Measurements from ENCODE around the gene TXNDC16.

TXNDC16 gene

GRCh38 chr14:52455291-52456088 is 96.8 kb downstream of the TXNDC16 start:
- DNase-seq (ENCODE audit: low spot score): no peak

DNA sequence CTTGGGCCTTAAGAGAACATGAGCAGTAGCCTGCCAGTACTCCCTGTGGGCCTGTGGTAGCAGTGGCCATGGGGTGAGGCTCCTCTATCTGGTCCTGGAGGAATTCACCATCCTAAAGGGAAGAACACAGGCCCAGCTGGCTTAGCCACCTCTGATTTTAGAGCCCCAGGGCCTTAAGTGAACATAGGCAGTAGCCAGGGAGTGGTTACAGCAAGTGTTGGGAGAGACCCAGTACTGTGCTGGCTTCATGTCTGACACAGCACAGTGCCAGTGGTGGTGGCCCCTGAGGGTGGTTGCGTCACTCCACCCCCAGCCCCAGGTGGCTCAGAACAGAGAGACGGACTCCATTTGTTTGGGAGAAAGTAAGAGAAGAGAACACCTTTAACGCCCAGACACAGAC is 105.1 kb downstream of the TXNDC16 start:
- DNase-seq (ENCODE audit: low spot score): no peak

GRCh38 chr14:52446355-52446754 is 106.0 kb downstream of the TXNDC16 start:
- DNase-seq (ENCODE audit: low spot score): no peak

DNA sequence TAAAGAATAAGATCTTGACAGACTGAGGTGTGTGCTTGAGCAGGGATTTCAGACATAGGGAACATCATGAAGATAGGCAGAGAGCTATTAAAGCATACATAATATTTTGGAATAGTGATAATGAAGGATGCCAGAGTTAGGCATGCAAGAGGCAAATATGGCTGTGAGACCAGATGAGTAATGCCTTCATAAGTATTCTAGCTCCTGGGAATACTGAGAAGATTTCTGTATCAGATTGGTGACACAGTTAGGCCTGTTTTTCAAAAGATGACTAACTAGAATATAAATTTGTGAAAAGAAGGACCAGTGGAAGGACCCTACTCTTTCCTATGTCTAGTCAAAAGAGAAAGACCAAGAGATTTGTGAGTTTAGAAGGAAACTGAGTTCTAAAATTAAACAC is 108.8 kb downstream of the TXNDC16 start:
- no peak for DNase-seq (ENCODE audit: low spot score)

DNA sequence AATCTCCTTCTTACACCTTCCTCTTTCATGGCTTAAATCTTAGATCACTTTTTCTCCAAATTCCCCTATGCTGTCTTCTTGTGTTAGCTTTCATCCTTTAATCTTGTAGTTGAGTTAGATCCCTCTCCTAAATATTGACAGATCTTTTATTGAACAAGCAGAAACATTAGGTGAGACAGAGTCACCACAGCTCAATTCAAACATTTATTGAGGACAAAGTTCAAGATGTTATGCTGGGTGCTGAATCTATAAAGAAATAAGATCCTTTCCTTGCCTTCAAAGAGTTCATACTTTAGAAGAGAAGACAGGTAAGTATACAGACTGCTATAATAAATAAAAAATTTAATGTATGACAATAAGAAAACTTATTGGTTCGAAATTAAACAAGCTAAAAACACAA is 109.7 kb downstream of the TXNDC16 start:
- DNase-seq (ENCODE audit: low spot score): no peak

- no peak for DNase-seq (ENCODE audit: low spot score)
Measured at GRCh38 chr14:52442166-52442565, 110.1 kb downstream of the TXNDC16 start.

DNA sequence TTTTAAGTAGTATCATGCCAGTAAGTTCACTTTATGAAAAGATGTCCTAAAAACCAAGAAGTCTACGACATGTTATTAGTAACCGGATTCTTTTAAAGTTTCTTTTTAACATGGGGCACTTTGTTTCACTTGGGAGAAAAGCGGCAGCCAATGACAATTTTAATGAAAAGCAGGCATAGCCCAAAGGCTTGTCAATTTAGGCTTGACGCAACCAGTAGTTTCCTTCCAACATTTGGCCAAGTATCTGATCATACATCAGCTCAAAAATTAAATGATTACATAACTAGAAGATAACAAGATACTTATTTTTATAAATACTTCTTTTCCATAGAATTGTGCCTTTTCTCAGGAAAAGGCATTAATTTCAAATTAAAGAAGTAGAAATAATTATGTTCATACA is 112.8 kb downstream of the TXNDC16 start:
- no peak for DNase-seq (ENCODE audit: low spot score)

- DNase-seq (ENCODE audit: low spot score): no peak
Measured at GRCh38 chr14:52434955-52435354, 117.3 kb downstream of the TXNDC16 start.

DNA sequence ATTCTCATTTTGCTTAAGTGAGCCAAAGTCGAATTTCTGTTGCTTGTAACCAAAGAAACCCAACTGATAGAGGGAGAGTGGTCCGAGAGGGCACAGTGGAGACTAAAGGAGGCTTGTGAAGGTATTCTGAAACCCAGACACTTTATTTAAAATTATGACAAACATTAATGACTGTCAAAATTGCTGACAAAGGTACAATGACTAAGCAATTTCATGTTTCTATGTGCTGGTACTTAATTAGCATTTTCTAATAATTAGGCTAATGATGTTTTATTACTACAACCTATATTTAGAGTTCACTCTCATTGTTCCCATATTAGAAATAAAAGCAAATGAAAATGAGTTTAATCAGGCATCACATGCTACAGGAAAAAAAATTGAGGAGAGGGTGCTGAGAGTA is 121.8 kb downstream of the TXNDC16 start:
- DNase-seq (ENCODE audit: low spot score): no peak

- DNase-seq (ENCODE audit: low spot score): no peak
Measured at GRCh38 chr14:52429451-52429850, 122.9 kb downstream of the TXNDC16 start.

DNA sequence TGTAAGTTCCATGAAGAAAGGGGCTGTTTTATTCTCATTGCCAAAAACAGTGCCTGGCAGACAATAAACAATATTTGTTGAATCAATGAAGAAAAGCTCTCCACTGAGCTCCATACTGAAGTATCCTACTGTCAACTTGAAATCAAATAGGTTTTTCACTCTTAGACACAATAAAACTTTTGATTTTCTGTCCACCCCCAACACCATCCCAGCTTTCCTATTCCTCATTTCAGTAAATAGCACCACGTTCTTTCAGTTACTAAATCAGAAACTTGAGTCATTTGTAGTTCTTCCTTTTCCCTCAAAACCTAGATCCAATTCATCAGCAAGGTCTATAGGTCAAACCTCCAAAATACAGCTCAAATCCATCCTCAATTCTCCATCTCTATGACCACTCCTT is 124.8 kb downstream of the TXNDC16 start:
- DNase-seq (ENCODE audit: low spot score): no peak

DNA sequence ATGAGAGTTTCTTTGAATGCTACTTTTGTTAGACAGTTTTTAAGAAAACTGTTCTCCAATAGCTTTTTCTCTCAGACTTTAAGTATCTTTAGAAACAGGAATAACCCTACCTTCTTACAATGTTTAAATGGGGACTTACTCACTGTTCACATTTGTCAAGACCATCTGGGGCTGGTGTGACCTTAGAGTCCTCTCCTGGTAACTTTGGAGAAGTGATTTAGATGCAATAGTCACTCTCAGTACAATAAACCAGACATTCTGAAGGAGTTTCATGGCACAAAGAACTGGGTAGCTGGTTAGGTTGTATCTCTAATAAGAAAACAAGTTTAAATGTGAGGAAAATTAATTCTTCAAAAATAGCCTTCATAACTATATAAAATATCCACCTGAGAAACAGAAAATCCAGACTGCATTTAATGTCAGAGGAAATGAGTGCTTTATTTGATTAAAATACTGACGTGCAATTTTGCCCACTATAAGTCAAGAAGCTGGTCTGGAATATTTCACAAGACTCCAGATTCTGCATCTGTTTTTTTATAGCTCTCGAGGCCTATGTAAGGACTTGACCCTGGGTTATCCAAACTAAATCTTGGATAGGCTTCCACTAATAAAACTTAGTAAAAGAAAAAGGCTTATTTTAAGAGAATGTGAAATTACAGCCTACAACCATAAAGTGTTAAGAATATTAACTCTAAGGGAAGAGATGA is 129.5 kb downstream of the TXNDC16 start:
- DNase-seq (ENCODE audit: low spot score): peak; percentile 3

GRCh38 chr14:52417139-52417538 is 135.2 kb downstream of the TXNDC16 start:
- DNase-seq (ENCODE audit: low spot score): no peak

GRCh38 chr14:52413729-52414408 is 138.4 kb downstream of the TXNDC16 start:
- DNase-seq (ENCODE audit: low spot score): no peak

DNA sequence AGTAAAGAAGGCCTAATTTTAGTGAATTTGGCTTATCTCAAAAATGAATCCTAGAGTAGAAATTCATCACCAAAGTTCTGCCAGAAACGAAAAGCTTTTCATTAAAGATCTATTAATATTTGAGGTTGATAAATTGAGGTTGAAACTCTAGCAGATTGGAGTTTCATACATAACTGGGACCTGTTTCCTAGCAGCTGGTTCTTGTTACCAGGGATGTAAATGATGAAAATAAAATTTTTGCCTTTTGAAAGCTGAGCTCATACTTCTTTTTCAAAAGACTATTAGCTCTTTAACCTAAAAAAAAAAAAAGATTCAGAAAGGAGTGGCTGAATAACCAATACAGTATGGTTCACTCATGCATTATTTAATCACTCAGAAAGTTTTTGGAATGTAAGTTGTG is 139.9 kb downstream of the TXNDC16 start:
- no peak for DNase-seq (ENCODE audit: low spot score)

- DNase-seq (ENCODE audit: low spot score): no peak
Measured at GRCh38 chr14:52405314-52405713, 147.0 kb downstream of the TXNDC16 start.

DNA sequence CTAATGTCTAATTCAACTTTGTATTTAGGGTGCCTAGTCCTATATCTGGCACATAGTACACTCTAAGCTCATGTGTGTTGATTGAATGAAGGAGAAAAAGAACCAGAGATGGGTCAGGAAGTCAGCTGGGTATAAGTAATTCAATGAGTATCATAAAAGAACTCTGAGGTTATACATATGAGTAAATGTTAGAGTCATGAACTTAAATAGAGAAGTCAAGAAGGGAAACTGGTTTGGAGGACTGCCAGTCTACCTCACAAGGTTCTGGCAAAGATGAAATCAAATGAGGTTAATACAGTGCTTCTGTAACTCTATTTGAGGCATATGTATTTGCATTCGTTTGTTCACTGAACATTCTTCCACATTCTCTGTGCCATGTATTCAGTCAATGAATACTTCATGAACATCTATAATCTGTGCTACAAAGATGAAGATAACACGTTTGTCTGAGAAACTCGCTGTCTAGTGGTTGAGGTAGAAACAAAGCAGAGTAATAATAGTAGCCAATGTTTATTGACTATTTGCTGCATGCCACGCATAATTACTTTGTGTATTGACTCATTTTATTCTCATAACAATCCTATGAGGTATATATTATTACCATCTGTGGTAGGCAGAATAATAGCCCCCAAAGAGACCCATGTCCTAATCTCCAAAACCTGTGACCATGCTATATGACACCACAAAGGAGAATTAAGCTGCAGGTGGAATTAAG is 149.3 kb downstream of the TXNDC16 start:
- DNase-seq (ENCODE audit: low spot score): no peak

- no peak for DNase-seq (ENCODE audit: low spot score)
Measured at GRCh38 chr14:52400846-52401245, 151.5 kb downstream of the TXNDC16 start.

- DNase-seq (ENCODE audit: low spot score): no peak
Measured at GRCh38 chr14:52399921-52400595, 152.2 kb downstream of the TXNDC16 start.

DNA sequence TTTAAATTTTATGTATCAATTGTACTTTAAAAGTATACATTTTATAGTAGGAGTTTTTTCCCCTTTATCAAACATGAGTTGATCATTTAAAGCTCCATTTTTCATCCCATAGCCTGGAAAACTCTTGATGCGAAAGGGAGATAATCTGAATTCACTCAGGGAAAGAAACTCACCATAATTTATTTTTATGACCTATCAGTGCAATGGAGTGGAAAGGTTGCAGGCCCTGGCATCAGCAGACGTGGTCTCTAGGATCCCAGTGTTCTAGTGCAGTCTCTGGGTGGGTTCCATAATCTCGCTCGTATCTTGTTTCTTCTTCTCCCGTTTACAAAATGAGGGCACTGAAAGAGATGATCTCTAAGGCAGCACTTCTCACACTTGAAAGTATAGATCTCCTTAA is 153.2 kb downstream of the TXNDC16 start:
- DNase-seq (ENCODE audit: low spot score): no peak

DNA sequence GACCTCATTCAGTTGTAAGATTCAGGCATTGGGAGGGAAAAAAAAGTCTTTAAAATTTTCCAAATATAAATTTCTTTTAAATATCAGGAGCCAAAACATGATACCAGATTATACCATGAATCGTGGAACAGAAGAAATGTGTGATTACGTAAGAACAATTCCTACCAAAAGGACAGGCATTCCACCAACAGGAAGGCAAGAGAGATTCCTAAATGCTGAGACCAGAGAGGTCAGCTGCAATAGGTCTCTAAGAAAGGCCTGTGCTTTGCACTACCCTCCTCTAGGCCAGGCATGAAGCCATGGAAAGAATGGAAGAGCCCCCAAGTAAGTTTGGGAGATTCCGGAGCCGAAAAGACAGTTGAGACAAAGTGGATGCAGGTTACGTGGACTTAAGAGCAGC is 154.5 kb downstream of the TXNDC16 start:
- DNase-seq (ENCODE audit: low spot score): no peak

DNA sequence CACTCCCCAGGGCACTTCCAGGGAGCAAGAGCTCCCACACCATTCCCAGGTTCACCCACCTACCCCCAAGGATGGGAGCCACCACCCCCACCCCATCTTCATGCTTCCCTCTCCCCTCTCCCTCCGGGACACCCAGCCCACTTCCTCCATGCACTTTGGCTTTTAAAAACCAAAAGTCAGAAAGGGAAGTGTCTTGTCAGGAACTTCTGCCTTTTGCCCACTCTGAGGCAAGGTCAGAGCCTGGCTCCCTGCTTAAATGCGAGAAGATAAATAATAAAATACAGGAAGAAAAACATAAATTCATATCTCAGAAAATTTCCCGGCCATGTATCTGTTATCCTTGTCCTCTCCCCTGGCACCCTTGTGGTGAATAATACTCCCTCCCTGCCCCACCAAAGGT is 156.6 kb downstream of the TXNDC16 start:
- no peak for DNase-seq (ENCODE audit: low spot score)
